ENCODE results near the gene ASTN2. TPM values are rescaled to one million over a fixed set of nuclear protein-coding genes. Genes with fewer than 3 reads are reported as not detected.

ASTN2 gene
- total and polyA plus RNA-seq, 10 of the 15 experiments (the other 5 are each of a cell fraction or from before 2014, with no cell fraction given) = 1.4 to 15.7 (median 7.0) TPM

GRCh38 chr9:116721944-116722343 is 692.9 kb downstream of the ASTN2 start:
- TF ChIP-seq, protein P1, sequence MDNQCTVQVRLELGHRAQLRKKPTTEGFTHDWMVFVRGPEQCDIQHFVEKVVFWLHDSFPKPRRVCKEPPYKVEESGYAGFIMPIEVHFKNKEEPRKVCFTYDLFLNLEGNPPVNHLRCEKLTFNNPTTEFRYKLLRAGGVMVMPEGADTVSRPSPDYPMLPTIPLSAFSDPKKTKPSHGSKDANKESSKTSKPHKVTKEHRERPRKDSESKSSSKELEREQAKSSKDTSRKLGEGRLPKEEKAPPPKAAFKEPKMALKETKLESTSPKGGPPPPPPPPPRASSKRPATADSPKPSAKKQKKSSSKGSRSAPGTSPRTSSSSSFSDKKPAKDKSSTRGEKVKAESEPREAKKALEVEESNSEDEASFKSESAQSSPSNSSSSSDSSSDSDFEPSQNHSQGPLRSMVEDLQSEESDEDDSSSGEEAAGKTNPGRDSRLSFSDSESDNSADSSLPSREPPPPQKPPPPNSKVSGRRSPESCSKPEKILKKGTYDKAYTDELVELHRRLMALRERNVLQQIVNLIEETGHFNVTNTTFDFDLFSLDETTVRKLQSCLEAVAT (IDR thresholded peaks at IDR 0.05) = no peak
- TF ChIP-seq FOS (IDR thresholded peaks at IDR 0.05; ENCODE audit: borderline replicate concordance, extremely low read depth, insufficient read length) (no peak), CREM (IDR thresholded peaks at IDR 0.05; ENCODE audit: low read depth) (no peak), SUPT20H (IDR thresholded peaks at IDR 0.05; ENCODE audit: borderline replicate concordance, control insufficient read depth, low read depth, low read length) (no peak), SMAD5 (IDR thresholded peaks at IDR 0.05; ENCODE audit: low read depth) (no peak), ETV6 (conservative IDR thresholded peaks at IDR 0.05 in 1 of 2, IDR thresholded peaks at IDR 0.05 in 1 of 2; ENCODE audit: borderline replicate concordance in 1 of 2, low read depth in 1 of 2) (no peak), CTCF (IDR thresholded peaks at IDR 0.05 in 2 of 3, conservative IDR thresholded peaks at IDR 0.05 in 1 of 3; ENCODE audit: control insufficient read depth in 2 of 3, extremely low read depth in 1 of 3, insufficient read depth in 1 of 3, low read depth in 3 of 3, low read length in 3 of 3) (no peak), ESRRA (IDR thresholded peaks at IDR 0.05; ENCODE audit: low read length) (no peak), BRCA1 (IDR thresholded peaks at IDR 0.05; ENCODE audit: low read depth, low read length) (no peak), ELK1 (IDR thresholded peaks at IDR 0.05; ENCODE audit: low read depth, low read length) (no peak), SIX5 (IDR thresholded peaks at IDR 0.05; ENCODE audit: low read depth, low read length, severe bottlenecking) (no peak), RELA (IDR thresholded peaks at IDR 0.05; ENCODE audit: borderline replicate concordance, partially characterized antibody) (no peak), CHD4 (IDR thresholded peaks at IDR 0.05) (no peak), BACH1 (IDR thresholded peaks at IDR 0.05; ENCODE audit: borderline replicate concordance) (no peak), CREB1 (IDR thresholded peaks at IDR 0.05; ENCODE audit: low read depth) (no peak), ZNF24 (IDR thresholded peaks at IDR 0.05) (no peak), IKZF1 (conservative IDR thresholded peaks at IDR 0.05) (no peak), SMC3 (IDR thresholded peaks at IDR 0.05; ENCODE audit: borderline replicate concordance, low read length) (no peak), HDAC6 (IDR thresholded peaks at IDR 0.05; ENCODE audit: unreplicated experiment) (no peak)
- H3K4me2 ChIP-seq (ENCODE audit: control insufficient read depth, insufficient read depth) = no peak overlapping the region
- SMC1A ChIA-PET (ENCODE audit: uncharacterized antibody, unreplicated experiment) = interaction anchor here (1.3 kb wide), 1 partner anchor 39 kb away, joined by 3 read pairs; no protein-coding TSS in a partner anchor
- no peak for FAIRE-seq
- H3K27me3 ChIP-seq (replicated peaks in 1 of 2; ENCODE audit: control insufficient read depth in 2 of 2, insufficient read depth in 2 of 2, low read length in 1 of 2) = no peaks in the 10 kb centered on the region; a peak in 2 of 4 replicates
- H2AFZ ChIP-seq (ENCODE audit: control insufficient read depth, low read depth, low read length) = no peak overlapping the region
- DNase-seq (ENCODE audit: low read depth, low spot score) = no peak
- in situ Hi-C loops (cut with MboI) (no loop called here), intact Hi-C loops (cut with micrococcal nuclease; ENCODE audit: unreplicated experiment) (no loop called here)
- no peak overlapping the region for H3K9ac ChIP-seq (ENCODE audit: control insufficient read depth, insufficient read depth, low read length)
- H3K27ac ChIP-seq (ENCODE audit: control insufficient read depth, insufficient read depth) = no peak overlapping the region
- WGBS (ENCODE audit: insufficient coverage, insufficient replicate concordance, low lambda C conversion rate, missing lambda C conversion rate) = 50% methylated on average over 2 of the region's 2 CpGs
- BruUV-seq (replicated peaks) = no TSS peak
- CTCF ChIA-PET = interaction anchor here (0.9 to 2.3 kb wide), 2 partner anchors 13 to 15 kb away, joined by 5 to 7 read pairs; no protein-coding TSS in a partner anchor
- H3K4me3 ChIP-seq = no peak overlapping the region
- ATAC-seq = no peak
- H3K9me3 ChIP-seq (replicated peaks; ENCODE audit: control insufficient read depth, insufficient read depth, low read length) = no peaks in the 10 kb centered on the region
- no peaks in the 10 kb centered on the region for H3K4me1 ChIP-seq (ENCODE audit: control insufficient read depth, insufficient read depth, low read length)
- POLR2A ChIA-PET = no interaction called here
- H3K36me3 ChIP-seq (ENCODE audit: control insufficient read depth in 2 of 2, insufficient read depth in 2 of 2, low read length in 1 of 2) = no peaks in the 10 kb centered on the region
- no peaks in the 10 kb centered on the region for H3K79me2 ChIP-seq (ENCODE audit: control insufficient read depth, insufficient read depth, low read length)
- H4K20me1 ChIP-seq (ENCODE audit: control insufficient read depth, insufficient read depth) = no peaks in the 10 kb centered on the region
- RAD21 ChIA-PET (ENCODE audit: unreplicated experiment) = no interaction called here
